ENCODE measurements around the gene ATXN7L3B.

The ATXN7L3B gene

GRCh38 chr12:74552201-74552600, 14.6 kb downstream of the ATXN7L3B start:
- no peak for DNase-seq

GRCh38 chr12:74559728-74560127, 22.1 kb downstream of the ATXN7L3B start:
- DNase-seq = no peak

- no peak for DNase-seq
These were observed 26.3 kb downstream of the ATXN7L3B start for GRCh38 chr12:74563927-74564326.

- DNase-seq = no peak
These were observed 40.9 kb downstream of the ATXN7L3B start for GRCh38 chr12:74578486-74578885.

- DNase-seq = no peak
These were observed 41.8 kb downstream of the ATXN7L3B start for GRCh38 chr12:74579446-74579845.

GRCh38 chr12:74579981-74580380, 42.3 kb downstream of the ATXN7L3B start:
- no peak for DNase-seq

- no peak for DNase-seq
These were observed 43.8 kb downstream of the ATXN7L3B start for GRCh38 chr12:74581439-74581838.

- DNase-seq = no peak
These were observed 46.9 kb downstream of the ATXN7L3B start for GRCh38 chr12:74584483-74585062.

- no peak for DNase-seq
These were observed 48.6 kb downstream of the ATXN7L3B start for GRCh38 chr12:74586251-74586650.
